ENCODE measurements around the gene MLF2. TPM values are rescaled to one million over a fixed set of nuclear protein-coding genes. Genes with fewer than 3 reads are reported as not detected.
A peak's percentile ranks its signal among the peaks of the same experiment; 100 is the strongest.

The MLF2 gene
- total and polyA plus RNA-seq, 2 of the 13 experiments (the other 11 are each of a cell fraction or from before 2014, with no cell fraction given): 88.1 to 167 TPM

GRCh38 chr12:6766651-6767349 is 13.9 kb upstream of the MLF2 start:
- POLR2A ChIA-PET: interaction anchor here (0.5 to 8.3 kb wide), 13 partner anchors 10 to 179 kb away, joined by 3 to 162 read pairs (median 6); partner anchors contain the start of genes C12orf57, CD4, CDCA3 and COPS7A
- no TSS peak for BruUV-seq (replicated peaks)
- H3K4me1 ChIP-seq (ENCODE audit: insufficient read depth, low read length): peaks cover 74% of the 10 kb centered on the region
- no peak overlapping the region for H2AFZ ChIP-seq (ENCODE audit: low read length)
- 0 out of 2 replicates have a peak, but pooled peaks cover 6% of the 10 kb centered on the region for H4K20me1 ChIP-seq (ENCODE audit: insufficient read depth, low read length)
- FAIRE-seq (no peak), ATAC-seq (peak; percentile 62), DNase-seq (ENCODE audit: low spot score) (peak; percentile 44)
- peaks cover 0 to 11% of the 10 kb centered on the region in 2 experiments; a peak in 1 of 5 replicates for H3K36me3 ChIP-seq (replicated peaks in 1 of 2; ENCODE audit: control insufficient read depth in 1 of 2, insufficient read depth in 2 of 2, low read length in 2 of 2)
- peaks cover 20% of the 10 kb centered on the region for H3K79me2 ChIP-seq (ENCODE audit: insufficient read depth, low read length)
- CTCF ChIA-PET (ENCODE audit: low intra/inter-chr PET ratio, low total read pairs): interaction anchor here (1.2 to 2.3 kb wide), 2 partner anchors 13 kb away, joined by 4 to 13 read pairs; partner anchors contain the start of gene MLF2
- intact Hi-C loops (cut with micrococcal nuclease; ENCODE audit: unreplicated experiment): no loop called here
- H3K4me3 ChIP-seq (replicated peaks in 1 of 3; ENCODE audit: insufficient read depth in 1 of 3, low read depth in 2 of 3, low read length in 3 of 3): peak overlapping the region; percentile 81 to 91 (median 86)
- no peaks in the 10 kb centered on the region for H3K27me3 ChIP-seq (ENCODE audit: control insufficient read depth in 1 of 2, insufficient read depth in 2 of 2, low read length in 2 of 2)
- WGBS (ENCODE audit: low lambda C conversion rate): under 1% methylated on average over 29 of the region's 88 CpGs
- peak overlapping the region; percentile 90 for H3K9ac ChIP-seq (ENCODE audit: insufficient read depth, low read depth, low read length)
- no peaks in the 10 kb centered on the region for H3K9me3 ChIP-seq (ENCODE audit: low read length)
- H3K27ac ChIP-seq (ENCODE audit: extremely low read length, insufficient read depth, low read length): peak overlapping the region; percentile 88
- in situ Hi-C loops (cut with HindIII; ENCODE audit: extremely low pct_ligation_motif_present, low pct_unique_long_range_greater_than_20kb): no loop called here
- H3K4me2 ChIP-seq (ENCODE audit: low read depth, low read length): peak overlapping the region; percentile 93
- TF ChIP-seq ELF4 (CRISPR knock-in tag; IDR thresholded peaks at IDR 0.05; ENCODE audit: borderline replicate concordance): no peak
- TF ChIP-seq SOX13 (IDR thresholded peaks at IDR 0.05): no peak
- peak in 1 of 2 experiments; percentile 8; a peak in 1 of 4 replicates for TF ChIP-seq SOX13 (CRISPR knock-in tag; conservative IDR thresholded peaks at IDR 0.05 in 1 of 2, IDR thresholded peaks at IDR 0.05 in 1 of 2)
- peak; percentile 72 for TF ChIP-seq RAD21 (CRISPR knock-in tag; IDR thresholded peaks at IDR 0.05)
- 0 out of 2 replicates have a peak, but pooled peaks have one; percentile 2 for TF ChIP-seq ZNF605 (CRISPR knock-in tag; IDR thresholded peaks at IDR 0.05)
- TF ChIP-seq TRIM24 (CRISPR knock-in tag; IDR thresholded peaks at IDR 0.05): no peak
- no peak for TF ChIP-seq MBD4 (IDR thresholded peaks at IDR 0.05; ENCODE audit: borderline replicate concordance, low read length)
- TF ChIP-seq KLF6 (CRISPR knock-in tag; IDR thresholded peaks at IDR 0.05): 0 out of 2 replicates have a peak, but pooled peaks have one; percentile 34
- no peak for TF ChIP-seq ZNF629 (CRISPR knock-in tag; conservative IDR thresholded peaks at IDR 0.05)
- peak; percentile 29; the same call in 1 of the 2 replicates for TF ChIP-seq ZNF343 (CRISPR knock-in tag; IDR thresholded peaks at IDR 0.05)
- no peak for TF ChIP-seq ZNF256 (CRISPR knock-in tag; conservative IDR thresholded peaks at IDR 0.05)
- peak; percentile 61 for TF ChIP-seq ZFX (CRISPR knock-in tag; IDR thresholded peaks at IDR 0.05; ENCODE audit: low read depth)
- TF ChIP-seq, protein P1, sequence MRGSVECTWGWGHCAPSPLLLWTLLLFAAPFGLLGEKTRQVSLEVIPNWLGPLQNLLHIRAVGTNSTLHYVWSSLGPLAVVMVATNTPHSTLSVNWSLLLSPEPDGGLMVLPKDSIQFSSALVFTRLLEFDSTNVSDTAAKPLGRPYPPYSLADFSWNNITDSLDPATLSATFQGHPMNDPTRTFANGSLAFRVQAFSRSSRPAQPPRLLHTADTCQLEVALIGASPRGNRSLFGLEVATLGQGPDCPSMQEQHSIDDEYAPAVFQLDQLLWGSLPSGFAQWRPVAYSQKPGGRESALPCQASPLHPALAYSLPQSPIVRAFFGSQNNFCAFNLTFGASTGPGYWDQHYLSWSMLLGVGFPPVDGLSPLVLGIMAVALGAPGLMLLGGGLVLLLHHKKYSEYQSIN (CRISPR knock-in tag; IDR thresholded peaks at IDR 0.05; ENCODE audit: borderline replicate concordance): no peak
- peak; percentile 37; the same call in 1 of the 2 replicates for TF ChIP-seq STAG1 (CRISPR knock-in tag; IDR thresholded peaks at IDR 0.05)
- no peak for TF ChIP-seq ZNF235 (CRISPR knock-in tag; IDR thresholded peaks at IDR 0.05; ENCODE audit: borderline replicate concordance)
- peak; percentile 55 for TF ChIP-seq SALL1 (CRISPR knock-in tag; IDR thresholded peaks at IDR 0.05)
- no peak for TF ChIP-seq DMAP1 (CRISPR knock-in tag; IDR thresholded peaks at IDR 0.05)
- 0 out of 2 replicates have a peak, but pooled peaks have one; percentile 24 for TF ChIP-seq NFKBIZ (CRISPR knock-in tag; IDR thresholded peaks at IDR 0.05)
- TF ChIP-seq ATF7-NPFF (CRISPR knock-in tag; IDR thresholded peaks at IDR 0.05; ENCODE audit: low read depth): 0 out of 2 replicates have a peak, but pooled peaks have one; percentile 25
- TF ChIP-seq, protein P2, sequence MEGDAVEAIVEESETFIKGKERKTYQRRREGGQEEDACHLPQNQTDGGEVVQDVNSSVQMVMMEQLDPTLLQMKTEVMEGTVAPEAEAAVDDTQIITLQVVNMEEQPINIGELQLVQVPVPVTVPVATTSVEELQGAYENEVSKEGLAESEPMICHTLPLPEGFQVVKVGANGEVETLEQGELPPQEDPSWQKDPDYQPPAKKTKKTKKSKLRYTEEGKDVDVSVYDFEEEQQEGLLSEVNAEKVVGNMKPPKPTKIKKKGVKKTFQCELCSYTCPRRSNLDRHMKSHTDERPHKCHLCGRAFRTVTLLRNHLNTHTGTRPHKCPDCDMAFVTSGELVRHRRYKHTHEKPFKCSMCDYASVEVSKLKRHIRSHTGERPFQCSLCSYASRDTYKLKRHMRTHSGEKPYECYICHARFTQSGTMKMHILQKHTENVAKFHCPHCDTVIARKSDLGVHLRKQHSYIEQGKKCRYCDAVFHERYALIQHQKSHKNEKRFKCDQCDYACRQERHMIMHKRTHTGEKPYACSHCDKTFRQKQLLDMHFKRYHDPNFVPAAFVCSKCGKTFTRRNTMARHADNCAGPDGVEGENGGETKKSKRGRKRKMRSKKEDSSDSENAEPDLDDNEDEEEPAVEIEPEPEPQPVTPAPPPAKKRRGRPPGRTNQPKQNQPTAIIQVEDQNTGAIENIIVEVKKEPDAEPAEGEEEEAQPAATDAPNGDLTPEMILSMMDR (CRISPR knock-in tag; IDR thresholded peaks at IDR 0.05): peak; percentile 66
- TF ChIP-seq ZNF101 (CRISPR knock-in tag; IDR thresholded peaks at IDR 0.05; ENCODE audit: borderline replicate concordance, low read depth): peak; percentile 35; the same call in 1 of the 2 replicates
- peak; percentile 45 for TF ChIP-seq PTBP1 (IDR thresholded peaks at IDR 0.05; ENCODE audit: low read depth, low read length, poor library complexity, severe bottlenecking)
